ENCODE results near the gene CERS6.
"Not testable (repeated sequence)": the region's sequence is repeated elsewhere in the genome, so short reads cannot be mapped to it uniquely, and the experiment has no call there.

The CERS6 gene

DNA sequence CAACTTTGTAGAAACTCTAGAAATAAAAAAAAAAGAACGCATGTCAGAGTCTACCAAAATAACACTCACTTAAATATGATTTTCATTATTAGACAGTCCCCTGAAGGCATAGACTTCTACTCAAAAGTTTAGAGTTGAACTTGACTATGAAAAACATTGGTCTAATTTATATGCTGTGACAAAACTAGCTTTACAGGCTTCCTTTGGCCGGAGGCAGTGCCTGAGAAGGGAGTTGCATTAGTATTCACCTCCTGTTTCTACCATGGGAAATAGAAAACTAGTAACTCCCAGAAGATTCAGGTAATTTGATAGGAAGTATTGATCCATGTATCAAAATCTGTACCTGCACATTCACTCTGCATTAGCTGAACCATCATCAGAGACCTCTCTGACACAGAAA lies 182.9 kb downstream of the CERS6 start:
- no peak for DNase-seq (ENCODE audit: low read depth, low spot score)

DNA sequence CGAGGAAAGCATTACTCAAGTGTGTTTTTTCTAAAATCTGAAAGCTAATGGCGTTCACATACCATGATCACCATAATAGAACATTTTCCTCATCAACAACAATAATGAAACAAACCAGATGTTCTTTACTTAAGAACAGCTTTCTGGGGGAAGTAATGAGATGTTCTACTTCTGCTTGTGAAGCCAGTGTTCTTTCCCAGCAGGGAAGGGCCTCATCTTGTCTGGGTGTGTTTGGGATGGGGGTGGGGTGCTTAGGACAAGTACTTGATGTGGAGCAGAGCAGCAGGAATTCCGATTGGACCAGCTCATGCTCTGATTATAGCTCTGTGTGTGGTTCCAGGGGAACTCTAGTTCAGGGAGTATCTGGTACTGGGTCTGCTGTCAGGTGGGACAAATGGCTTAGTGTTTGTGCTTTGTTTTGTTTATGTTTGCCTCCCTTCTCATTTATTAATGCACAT lies 183.4 kb downstream of the CERS6 start:
- DNase-seq (ENCODE audit: low read depth, low spot score) = peak; percentile 49

DNA sequence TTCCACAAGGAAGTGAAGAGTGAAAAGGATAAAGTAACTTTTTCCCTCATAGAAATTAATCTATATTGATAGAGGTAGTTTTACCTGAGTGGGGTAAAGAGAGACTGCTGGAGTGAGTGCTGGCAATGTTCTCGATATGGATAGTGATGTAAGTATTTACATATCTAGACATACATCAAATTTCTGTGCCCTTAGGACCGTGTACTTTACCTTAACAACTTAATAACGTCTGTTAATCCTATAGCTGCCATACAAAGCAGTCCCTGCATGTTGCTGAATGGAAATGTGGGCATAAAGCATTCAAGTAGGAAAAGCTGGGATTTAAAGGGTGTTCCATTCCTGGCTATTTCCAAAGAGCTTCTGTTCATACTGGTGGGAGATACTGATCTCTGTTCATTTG lies 184.0 kb downstream of the CERS6 start:
- DNase-seq (ENCODE audit: low read depth, low spot score) = no peak

DNA sequence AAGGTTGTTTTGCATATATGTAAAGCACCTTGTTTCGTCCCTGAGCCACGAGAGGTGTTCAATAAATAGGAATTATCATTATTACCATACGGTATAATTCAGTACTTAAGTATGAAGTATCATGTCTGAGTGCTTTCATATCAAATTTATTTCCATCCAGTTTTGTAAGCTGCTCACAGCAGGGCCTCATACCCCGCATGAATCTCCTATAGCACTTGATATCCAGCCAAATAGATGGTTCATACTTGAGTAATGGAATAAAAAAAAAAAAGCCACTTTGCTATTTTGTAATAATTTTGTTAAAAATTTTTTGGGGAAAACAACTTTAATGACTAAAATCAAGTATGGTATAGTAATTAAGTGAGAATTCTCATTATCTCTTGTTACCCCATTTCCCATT lies 185.6 kb downstream of the CERS6 start:
- DNase-seq (ENCODE audit: low read depth, low spot score) = no peak

DNA sequence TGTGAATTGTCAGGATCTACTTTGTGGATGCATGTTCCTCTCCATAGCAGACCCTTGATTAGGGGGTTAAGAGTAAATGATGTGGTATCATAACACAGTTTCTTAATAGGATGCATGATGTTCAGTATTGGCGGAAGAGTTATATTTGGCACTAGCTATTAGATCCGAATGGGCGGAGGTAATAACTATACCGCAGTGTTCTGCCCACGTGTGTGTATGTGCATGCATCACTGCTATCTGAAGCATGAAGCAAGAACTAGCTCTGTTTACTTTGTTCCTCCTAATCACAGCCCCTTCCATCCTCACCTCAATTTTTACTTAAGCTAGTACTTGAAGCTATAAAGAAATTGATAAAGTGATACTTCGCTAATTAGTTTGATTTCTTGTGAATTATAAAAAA lies 186.8 kb downstream of the CERS6 start:
- DNase-seq (ENCODE audit: low read depth, low spot score) = no peak

DNA sequence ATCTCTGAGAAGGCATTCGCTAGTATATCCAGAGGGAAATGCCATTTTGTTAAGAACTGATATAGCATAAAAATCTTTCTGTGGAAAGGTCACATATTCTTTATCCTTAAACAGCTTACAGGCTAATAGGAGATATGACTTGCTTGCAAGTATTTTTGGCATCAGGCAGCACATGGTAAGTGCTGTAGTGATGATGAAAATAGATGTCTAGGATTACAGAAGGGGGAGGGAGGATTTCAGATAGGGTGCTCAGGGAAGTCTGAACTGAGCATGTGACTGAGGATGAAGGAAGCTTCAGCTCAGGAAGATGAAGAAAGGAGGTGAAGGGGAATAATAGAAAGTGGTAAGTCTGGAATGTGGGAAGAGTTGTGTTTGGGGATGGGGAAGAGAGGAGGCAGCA lies 187.9 kb downstream of the CERS6 start:
- DNase-seq (ENCODE audit: low read depth, low spot score) = no peak

DNA sequence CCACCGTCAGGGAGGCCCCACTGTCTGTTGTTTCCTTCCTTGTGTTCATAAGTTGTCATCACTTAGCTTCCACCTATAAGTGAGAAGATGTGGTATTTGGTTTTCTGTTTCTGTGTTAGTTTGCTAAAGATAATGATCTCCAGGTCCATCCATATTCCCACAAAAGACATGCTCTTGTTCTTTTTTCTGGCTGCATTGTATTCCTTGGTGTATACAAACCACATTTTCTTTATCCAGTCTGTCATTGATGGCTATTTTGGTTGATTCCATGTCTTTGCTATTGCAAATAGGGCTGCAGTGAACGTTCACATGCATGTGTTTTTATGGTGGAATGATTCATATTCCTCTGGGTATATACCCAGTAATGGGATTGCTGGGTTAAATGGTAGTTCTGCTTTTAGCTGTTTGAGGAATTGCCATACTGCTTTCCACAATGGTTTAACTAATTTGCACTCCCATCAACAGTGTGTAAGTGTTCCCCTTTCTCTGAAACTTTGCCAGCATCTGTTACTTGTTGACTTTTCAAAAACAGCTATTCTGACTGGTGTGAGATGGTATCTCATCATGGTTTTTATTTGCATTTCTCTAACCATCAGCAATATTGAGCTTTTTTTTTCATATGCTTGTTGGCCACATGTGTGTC lies 189.7 kb downstream of the CERS6 start:
- no peak for DNase-seq (ENCODE audit: low read depth, low spot score)

DNA sequence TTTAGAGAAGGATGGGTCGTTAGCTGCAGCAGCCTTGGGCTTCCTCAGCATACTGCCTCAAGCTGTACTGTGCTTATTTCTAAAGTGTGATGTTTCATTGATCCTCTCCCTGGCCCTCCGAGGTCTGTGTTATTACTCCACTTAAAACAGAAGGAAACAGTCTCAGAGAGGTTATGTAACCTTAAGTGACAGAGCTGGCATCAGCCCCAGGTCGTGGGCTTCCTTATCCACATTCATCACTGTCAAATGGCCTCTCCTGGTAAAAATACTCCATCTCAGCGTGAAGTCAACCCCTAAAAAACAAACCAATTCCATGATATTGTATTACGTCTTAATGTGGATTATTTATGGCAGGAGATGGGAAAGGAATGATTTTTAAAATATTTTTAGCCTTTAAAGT lies 193.0 kb downstream of the CERS6 start:
- DNase-seq (ENCODE audit: low read depth, low spot score) = no peak

DNA sequence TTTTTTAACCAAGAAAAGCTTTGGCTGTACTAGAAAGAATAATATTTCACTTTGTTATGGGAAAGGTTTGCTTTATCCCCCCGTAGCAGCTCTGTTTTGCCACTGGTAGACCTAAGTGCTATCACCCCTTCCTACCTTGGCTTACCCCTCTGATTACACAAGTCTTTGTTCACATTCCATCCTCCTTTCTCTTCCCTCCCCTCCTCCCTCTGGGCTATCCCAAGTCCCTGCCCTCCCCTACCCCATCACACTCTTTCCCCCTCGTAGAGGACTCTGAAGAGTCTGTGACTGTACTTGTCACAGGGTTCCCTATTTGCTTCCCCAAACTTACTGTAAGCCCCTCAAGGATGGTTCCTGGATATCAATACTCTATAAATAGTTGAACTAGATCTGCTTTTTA lies 193.5 kb downstream of the CERS6 start:
- no peak for DNase-seq (ENCODE audit: low read depth, low spot score)

DNA sequence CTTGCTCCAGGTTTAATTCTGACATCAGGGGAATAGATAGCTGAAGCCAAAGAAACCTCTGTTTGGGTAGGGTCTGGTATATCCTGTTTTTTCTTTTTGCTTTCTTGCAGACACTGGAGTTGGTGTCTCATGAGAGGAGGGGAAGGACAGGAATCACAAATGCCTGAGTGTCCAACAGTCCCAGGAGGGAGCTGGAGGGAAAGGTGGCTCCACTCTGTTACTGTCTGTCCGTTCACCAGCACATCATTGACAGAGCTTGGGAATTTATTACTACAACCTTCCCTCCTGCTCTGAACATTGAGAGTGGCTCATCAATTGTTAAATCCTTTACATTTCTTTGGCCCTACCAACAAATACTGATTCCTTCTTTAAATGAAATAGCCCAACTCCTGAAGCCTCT lies 194.1 kb downstream of the CERS6 start:
- DNase-seq (ENCODE audit: low read depth, low spot score) = no peak

DNA sequence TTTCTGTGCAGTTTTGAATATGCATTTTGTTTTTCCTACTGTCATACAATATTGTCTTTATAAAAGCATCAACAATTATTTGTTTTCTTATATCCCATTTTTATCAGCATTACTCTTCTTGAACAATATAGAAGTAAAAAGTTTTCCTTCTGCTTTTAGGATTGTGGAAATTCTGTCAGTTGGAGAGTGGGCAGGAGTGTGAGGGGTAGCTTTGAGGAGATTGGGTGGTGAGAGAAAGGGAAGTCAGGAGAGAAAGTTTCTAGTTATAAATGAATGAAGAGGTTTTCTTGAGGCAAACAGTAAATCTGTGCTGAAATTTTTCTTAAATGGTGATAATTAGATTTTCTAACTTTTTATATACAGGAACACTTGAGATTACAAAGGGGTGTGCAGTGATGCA lies 194.7 kb downstream of the CERS6 start:
- no peak for DNase-seq (ENCODE audit: low read depth, low spot score)

DNA sequence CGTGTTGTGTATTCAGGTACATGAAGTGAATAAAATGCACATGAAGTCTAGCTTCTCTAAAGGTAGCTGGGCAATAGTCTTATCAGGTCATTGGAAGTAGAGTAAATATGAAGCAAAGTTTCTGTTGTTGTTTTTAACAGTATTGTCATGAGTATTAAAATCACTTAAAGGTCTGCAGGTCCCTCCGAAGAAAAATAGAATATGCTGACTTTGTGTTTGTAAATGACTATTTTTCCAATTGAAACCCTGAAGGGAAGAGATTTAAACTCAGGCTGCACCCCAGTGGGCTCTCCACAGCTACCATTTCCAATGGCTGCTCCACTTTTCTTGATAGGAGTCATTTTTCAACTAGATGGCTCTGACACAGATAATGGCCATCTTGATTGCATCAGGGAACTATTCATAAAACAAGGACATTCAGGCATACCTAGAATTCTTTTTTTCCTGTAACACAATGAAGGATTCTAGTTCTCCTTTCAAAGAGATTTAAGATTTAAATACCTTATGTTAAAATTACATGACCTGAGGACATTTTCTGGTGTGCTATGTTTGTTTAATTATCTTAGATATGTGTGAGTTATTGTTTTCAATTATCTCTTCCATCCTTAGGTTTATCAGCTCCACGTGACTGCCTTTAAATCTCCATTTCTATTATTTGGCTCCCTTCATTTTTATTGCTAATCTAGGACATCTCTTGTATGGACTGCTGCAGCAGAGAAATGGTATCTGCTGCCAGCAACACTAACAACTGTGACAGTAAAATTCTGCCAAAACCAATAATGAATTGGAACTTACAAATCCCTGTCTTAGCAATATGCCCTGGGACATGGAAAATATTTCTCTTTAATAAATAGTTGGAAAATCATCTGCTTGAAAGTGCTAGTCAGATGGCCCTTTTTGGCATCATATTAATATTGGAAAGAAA lies 197.2 kb downstream of the CERS6 start:
- DNase-seq (ENCODE audit: low read depth, low spot score) = no peak

DNA sequence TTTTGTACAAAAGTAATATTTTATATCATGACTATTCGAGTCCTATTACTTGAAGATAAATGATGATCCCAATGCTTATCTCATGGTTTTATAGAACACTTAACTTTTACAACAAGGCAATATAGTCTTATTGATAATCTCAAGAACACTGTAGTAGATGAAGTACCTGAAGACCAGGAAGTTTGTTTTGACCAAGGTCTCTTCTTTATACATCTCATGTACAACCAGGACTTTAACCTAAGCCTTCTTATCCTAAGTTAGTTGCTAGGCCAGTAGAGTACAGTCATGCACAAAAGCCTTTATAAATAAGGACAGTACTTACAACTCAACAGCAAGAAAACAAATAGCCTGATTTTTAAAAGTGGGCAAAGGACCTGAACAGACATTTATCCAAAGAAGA lies 198.6 kb downstream of the CERS6 start:
- DNase-seq (ENCODE audit: low read depth, low spot score) = no peak

DNA sequence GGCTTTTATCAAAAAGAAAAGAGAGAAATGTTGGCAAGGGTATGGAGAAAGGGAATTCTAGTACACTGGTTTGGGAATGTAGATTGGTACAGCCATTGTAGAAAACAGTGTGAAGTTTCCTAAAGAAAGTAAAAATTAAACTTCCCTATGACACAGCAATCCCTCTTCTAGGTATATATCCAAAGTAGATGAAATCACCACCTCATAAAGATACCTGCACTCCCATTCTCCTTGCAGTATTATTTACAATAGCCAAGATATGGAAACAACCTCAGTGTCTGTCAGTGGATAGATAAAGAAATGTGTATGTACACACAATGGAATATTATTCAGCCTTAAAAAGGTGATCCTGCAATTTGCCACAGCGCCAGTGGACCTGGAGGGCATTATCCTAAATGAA lies 199.1 kb downstream of the CERS6 start:
- no peak for DNase-seq (ENCODE audit: low read depth, low spot score)

DNA sequence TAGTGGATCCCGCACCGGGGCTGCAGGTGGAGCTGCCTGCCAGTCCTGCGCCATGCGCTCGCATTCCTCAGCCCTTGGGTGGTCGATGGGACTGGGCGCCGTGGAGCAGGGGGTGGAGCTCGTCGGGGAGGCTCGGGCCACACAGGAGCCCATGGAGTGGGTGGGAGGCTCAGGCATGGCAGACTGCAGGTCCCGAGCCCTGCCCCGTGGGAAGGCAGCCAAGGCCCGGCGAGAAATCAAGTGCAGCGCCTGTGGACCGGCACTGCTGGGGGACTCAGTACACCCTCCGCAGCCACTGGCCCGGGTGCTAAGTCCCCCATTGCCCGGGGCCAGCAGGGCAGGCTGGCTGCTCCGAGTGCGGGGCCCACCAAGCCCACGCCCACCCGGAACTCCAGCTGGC lies 201.3 kb downstream of the CERS6 start:
- not testable (repeated sequence) for DNase-seq (ENCODE audit: low read depth, low spot score)

DNA sequence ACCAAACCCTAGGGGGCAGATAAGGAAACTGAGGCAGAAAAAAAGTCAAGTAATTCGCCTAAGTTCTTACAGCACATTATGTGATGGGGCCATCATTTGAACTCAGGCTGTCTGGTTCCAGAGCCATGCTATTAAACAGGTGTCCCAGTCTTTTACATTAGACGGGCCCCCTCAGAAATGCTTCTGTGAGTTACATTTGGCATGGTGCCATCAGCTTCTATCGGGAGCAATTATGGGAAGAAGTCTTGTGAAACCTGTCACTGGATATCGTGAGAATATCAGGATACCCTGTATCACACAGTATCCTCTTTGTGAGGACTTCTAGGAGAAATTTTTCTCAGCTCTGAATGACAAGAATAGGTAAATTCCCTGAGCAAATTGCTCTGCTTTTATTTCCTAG lies 202.6 kb downstream of the CERS6 start:
- DNase-seq (ENCODE audit: low read depth, low spot score) = no peak

DNA sequence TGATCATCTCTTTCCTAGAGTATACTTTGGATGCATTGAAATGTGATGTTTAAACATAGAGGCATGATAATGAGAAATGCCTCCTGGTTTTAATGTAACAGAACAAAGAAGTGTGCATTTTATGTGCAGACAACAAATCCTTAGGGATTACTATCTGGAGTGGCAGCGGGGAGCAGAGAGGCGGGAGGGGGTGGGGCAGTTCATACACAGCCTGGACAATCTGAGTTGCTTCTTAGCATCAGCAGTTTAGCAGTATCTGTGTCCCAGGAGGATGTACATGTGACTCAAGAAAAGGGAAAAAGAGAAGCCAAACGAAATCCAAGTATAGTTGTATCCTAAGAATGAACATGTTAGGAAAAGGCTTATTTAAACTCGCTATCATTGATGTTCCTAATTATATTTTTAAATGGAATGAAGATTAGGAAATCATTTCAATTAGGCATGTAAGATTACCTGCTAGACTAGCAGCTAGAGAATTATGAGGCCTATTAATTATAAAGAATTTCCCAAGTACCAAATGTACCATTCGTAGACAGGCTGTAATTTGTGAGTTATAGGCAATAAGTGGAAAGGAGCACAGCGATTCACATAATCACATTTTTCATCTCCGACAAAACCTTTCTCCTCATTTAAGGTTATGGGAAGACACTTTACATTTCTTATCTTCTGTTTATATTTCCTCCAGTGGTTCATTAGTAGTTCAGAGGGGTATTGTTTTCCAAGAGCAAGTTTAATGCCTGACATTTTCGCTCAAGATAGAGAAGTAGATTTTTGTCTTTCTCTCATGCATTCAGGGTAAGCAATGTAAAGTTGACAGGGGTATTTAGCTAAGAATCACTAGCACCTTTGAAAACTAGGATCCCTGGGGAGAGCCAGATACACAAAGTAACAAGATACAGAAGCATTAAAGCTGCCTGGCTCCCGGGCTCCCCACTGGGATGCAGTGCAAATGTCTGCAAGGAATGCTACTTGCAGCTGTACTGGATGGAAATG lies 205.1 kb downstream of the CERS6 start:
- no peak for DNase-seq (ENCODE audit: low read depth, low spot score)

DNA sequence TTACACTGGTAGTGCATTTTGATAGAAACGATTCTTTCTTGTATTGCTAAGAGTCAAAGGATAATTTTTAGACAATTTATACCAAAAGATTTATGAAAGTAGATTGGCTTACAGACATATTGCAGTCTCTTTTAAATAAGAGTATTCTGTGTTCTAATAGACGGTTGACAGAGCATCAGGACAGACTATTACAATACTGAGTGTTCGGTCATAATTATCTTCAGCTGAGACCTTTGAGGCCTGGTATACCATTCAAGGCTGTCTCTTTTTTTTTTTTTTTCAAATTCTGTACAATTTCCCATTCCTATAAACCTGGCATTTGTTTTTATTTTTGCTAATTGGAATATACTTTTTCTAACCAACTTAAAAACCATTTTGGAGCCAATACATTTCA lies 205.8 kb downstream of the CERS6 start:
- no peak for DNase-seq (ENCODE audit: low read depth, low spot score)

DNA sequence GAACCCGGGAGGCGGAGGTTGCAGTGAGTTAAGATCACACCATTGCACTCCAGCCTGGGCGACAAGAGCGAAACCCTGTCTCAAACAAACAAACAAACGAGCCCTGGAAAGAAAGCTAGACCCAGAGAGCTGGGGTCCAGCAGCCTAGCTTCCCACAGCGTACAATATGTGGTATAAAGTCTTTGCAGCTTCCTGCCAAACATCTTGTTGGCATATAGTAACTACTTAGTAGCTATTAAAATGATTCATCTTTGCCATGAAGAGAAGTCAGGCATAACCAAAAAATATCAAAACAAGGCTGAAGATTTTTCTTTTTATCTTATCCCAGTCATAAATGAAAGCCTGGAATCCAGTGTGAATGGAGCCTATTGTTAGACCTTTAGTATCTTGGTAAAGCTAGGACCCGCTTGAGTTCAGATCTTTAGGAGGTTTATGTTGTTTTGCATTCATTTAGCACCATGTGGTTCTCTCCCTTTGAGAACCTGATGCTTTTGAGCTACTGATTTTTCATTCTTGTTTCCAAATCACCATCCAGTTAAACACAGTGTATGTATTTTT lies 206.7 kb downstream of the CERS6 start:
- DNase-seq (ENCODE audit: low read depth, low spot score) = no peak

DNA sequence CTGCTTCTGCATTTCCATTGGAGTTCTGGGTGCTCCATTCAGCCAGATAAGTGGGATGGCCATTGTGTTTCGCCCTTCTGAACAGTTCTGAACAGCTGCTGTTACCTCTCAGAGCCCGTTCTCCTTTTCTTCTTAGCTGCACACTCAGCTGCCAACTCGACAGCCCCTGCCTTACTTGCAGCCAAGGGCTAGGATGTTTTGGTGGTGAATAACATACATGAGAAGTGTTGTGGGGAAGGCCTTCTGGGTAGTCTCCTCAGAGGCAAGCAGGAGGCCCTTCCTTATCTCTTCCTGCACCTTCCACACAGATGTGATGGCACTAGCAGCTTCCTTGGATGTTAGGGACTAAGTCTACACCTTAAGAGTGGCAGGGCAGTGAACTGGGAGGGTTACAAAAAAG lies 207.9 kb downstream of the CERS6 start:
- peak; percentile 28 for DNase-seq (ENCODE audit: low read depth, low spot score)

DNA sequence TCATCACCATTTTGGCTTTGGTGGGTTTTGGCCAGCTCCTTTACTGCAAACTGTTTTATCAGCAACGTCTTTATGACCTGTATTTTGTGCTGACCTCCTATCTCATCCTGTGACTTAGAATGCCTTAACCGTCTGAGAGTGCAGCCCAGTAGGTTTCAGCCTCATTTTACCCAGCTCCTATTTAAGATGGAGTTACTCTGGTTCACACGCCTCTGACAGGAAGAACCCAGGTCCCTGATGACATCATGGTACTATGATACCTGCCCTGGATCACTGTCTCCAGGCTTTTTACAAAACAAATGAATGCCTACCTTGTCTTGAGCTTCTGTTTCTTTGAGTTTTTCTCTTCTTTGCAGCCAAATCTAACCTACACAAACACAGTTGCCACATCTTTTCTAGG lies 208.6 kb downstream of the CERS6 start:
- not testable (repeated sequence) for DNase-seq (ENCODE audit: low read depth, low spot score)

DNA sequence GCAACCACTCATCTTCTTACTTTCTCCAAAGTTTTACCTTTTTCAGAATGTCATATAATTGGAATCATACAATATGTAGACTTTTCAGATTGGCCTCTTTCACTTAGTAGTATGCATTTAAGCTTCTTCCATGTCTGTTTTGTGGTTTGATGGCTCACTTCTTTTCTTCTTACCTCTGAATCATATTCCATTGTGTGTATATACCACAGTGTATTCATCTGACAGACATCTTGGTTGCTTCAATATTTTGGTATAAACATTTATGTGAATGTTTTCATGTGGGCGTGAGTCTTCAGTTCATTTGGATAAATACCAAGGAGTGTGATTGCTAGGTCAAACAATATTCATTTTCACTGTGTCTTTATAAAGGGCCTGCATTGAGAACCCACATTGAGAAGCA lies 210.3 kb downstream of the CERS6 start:
- DNase-seq (ENCODE audit: low read depth, low spot score) = no peak
